HepG2 (cell line): ENCODE measurements around the gene ZBTB4. TPM values are rescaled to one million over a fixed set of nuclear protein-coding genes. Genes with fewer than 3 reads are reported as not detected.

Experiments used
- ATAC-seq: fragments of 200-7000 bp; cut with Tn5 transposase; 3 replicates; pipeline ENCODE4 v1.9.1; 2020; ENCODE audit warnings: mild to moderate bottlenecking, moderate library complexity
- BruUV-seq: library from RNA; stranded (reverse); fragments of 400-500 nt; replicated peaks from 2 replicates; lab custom pipeline; 2021; lab: Mats Ljungman, UMichigan
- CTCF ChIA-PET: fragments of 300-600 bp; formaldehyde crosslinking; extraction: SDS; loops from one replicate; lab custom pipeline; 2021; ENCODE audit warnings: low total read pairs, inconsistent platforms, low intra/inter-chr PET ratio; lab: Yijun Ruan, JAX
- POLR2A ChIA-PET: fragments of 350-600 bp; sonication (Branson Sonifier 250); formaldehyde crosslinking; loops from one replicate; lab custom pipeline; 2020; ENCODE audit warnings: antibody characterized with exemption, inconsistent platforms; lab: Yijun Ruan, JAX
- DNase-seq: peaks from one replicate; pipeline ENCODE4 v3.0.0-alpha.2; 2015; ENCODE audit warnings: low spot score
- FAIRE-seq: peaks from 3 replicates; lab custom pipeline; 2011; peaks lifted over from hg19 to GRCh38; lab: Jason Lieb, UNC
- H2AFZ ChIP-seq: one replicate; pipeline ENCODE4 v1.6.1; 2011; ENCODE audit warnings: low read length, inconsistent platforms
- H3K27ac ChIP-seq: fragments of 300-600 bp; 3 replicates; pipeline ENCODE4 v1.8.0; 2011; ENCODE audit warnings: mixed run types, mild to moderate bottlenecking, mixed read lengths, low read length, inconsistent platforms; ENCODE audit not compliant: insufficient read depth; ENCODE audit errors: extremely low read length
- H3K27me3 ChIP-seq, 2 experiments: fragments of 200-600 bp in 1 of 2; 2 replicates in 1 of 2; 3 replicates in 1 of 2; pipeline versions ENCODE4 v1.6.0 to v1.8.0; 2011; ENCODE audit warnings: low read length in 2 of 2, mild to moderate bottlenecking in 2 of 2, moderate library complexity in 2 of 2, inconsistent platforms in 1 of 2; ENCODE audit not compliant: insufficient read depth in 2 of 2, control insufficient read depth in 1 of 2
- H3K36me3 ChIP-seq, 2 experiments: fragments of 200-600 bp in 1 of 2; replicated peaks in 1 of 2; 2 replicates in 1 of 2; 3 replicates in 1 of 2; pipeline versions ENCODE4 v1.5.1 to v1.8.0; 2011; ENCODE audit warnings: low read length in 2 of 2, inconsistent platforms in 1 of 2; ENCODE audit not compliant: insufficient read depth in 2 of 2, control insufficient read depth in 1 of 2
- H3K4me1 ChIP-seq: 2 replicates; pipeline ENCODE4 v1.5.1; 2012; ENCODE audit warnings: low read length, inconsistent platforms; ENCODE audit not compliant: insufficient read depth
- H3K4me2 ChIP-seq: 2 replicates; pipeline ENCODE4 v1.6.0; 2011; ENCODE audit warnings: low read depth, low read length, inconsistent platforms
- H3K4me3 ChIP-seq, 3 experiments: fragments of 200-600 bp in 1 of 3; sonication (generic), shearing (Covaris generic) in 1 of 3; replicated peaks in 1 of 3; 2 replicates each; pipeline ENCODE4 v1.5.1; 2011 to 2016; ENCODE audit warnings: low read length in 3 of 3, inconsistent platforms in 2 of 3, low read depth in 2 of 3, mild to moderate bottlenecking in 2 of 3, control low read depth in 1 of 3, mixed read lengths in 1 of 3; ENCODE audit not compliant: insufficient read depth in 1 of 3
- H3K79me2 ChIP-seq: one replicate; pipeline ENCODE4 v1.6.1; 2011; ENCODE audit warnings: low read length, inconsistent platforms; ENCODE audit not compliant: insufficient read depth
- H3K9ac ChIP-seq: 2 replicates; pipeline ENCODE4 v1.6.0; 2011; ENCODE audit warnings: mild to moderate bottlenecking, low read depth, low read length, inconsistent platforms; ENCODE audit not compliant: insufficient read depth
- H3K9me3 ChIP-seq: 2 replicates; pipeline ENCODE4 v1.5.1; 2012; ENCODE audit warnings: mild to moderate bottlenecking, low read length
- H4K20me1 ChIP-seq: 2 replicates; pipeline ENCODE4 v1.6.0; 2011; ENCODE audit warnings: inconsistent platforms, mild to moderate bottlenecking, low read length, moderate library complexity; ENCODE audit not compliant: insufficient read depth
- DMAP1 ChIP-seq: IDR thresholded peaks from 2 replicates; pipeline ENCODE4 v1.6.1; 2016
- FOXO1 ChIP-seq: sonication (generic); formaldehyde crosslinking; IDR thresholded peaks from 2 replicates; pipeline ENCODE4 v1.4.0; 2020; ENCODE audit warnings: missing genetic modification reagents
- NFIB ChIP-seq: sonication (generic); formaldehyde crosslinking; IDR thresholded peaks from 2 replicates; pipeline ENCODE4 v1.9.0; 2021; ENCODE audit warnings: missing genetic modification reagents, mild to moderate bottlenecking, borderline replicate concordance
- NR2F2 ChIP-seq: IDR thresholded peaks from 2 replicates; pipeline ENCODE4 v1.6.1; 2012; ENCODE audit warnings: low read depth, inconsistent platforms, borderline replicate concordance
- SIN3B ChIP-seq: fragments of 150-350 bp; IDR thresholded peaks from 2 replicates; pipeline ENCODE4 v1.6.1; 2014; ENCODE audit warnings: low read length
- TRAFD1 ChIP-seq: sonication (generic); formaldehyde crosslinking; IDR thresholded peaks from 2 replicates; pipeline ENCODE4 v1.5.1; 2020; ENCODE audit warnings: missing genetic modification reagents, mild to moderate bottlenecking, borderline replicate concordance
- ZFX ChIP-seq: sonication (generic); formaldehyde crosslinking; IDR thresholded peaks from 2 replicates; pipeline ENCODE4 v1.4.0; 2020; ENCODE audit warnings: mild to moderate bottlenecking, low read depth, missing genetic modification reagents, moderate library complexity
- ZNF292 ChIP-seq: sonication (generic); formaldehyde crosslinking; IDR thresholded peaks from 2 replicates; pipeline ENCODE4 v1.8.1; 2022; ENCODE audit warnings: mild to moderate bottlenecking, low read depth, missing genetic modification reagents, borderline replicate concordance
- ZNF331 ChIP-seq: sonication (generic); formaldehyde crosslinking; IDR thresholded peaks from 2 replicates; pipeline ENCODE4 v1.4.0; 2020; ENCODE audit warnings: missing genetic modification reagents
- ZNF430 ChIP-seq: sonication (generic); formaldehyde crosslinking; IDR thresholded peaks from 2 replicates; pipeline ENCODE4 v1.9.0; 2021; ENCODE audit warnings: mild to moderate bottlenecking, missing genetic modification reagents
- ZNF558 ChIP-seq: sonication (generic); formaldehyde crosslinking; IDR thresholded peaks from 2 replicates; pipeline ENCODE4 v1.9.0; 2022; ENCODE audit warnings: mild to moderate bottlenecking, missing genetic modification reagents, borderline replicate concordance
- ZNF761 ChIP-seq: sonication (generic); formaldehyde crosslinking; conservative IDR thresholded peaks from 2 replicates; pipeline ENCODE4 v1.4.0; 2020; ENCODE audit warnings: mild to moderate bottlenecking, missing genetic modification reagents
- WGBS: methylation state at CpG from one replicate; pipeline ENCODE4 v1.1.6; 2017; ENCODE audit warnings: low lambda C conversion rate; 5-methylcytosine and 5-hydroxymethylcytosine counted together
- in situ Hi-C: cut with HindIII; loops from 2 replicates; pipeline ENCODE4 v1.10.0; 2017; ENCODE audit warnings: low pct_unique_long_range_greater_than_20kb; ENCODE audit not compliant: extremely low pct_ligation_motif_present
- intact Hi-C: fragments of 100-400 bp; cut with micrococcal nuclease; formaldehyde crosslinking; loops from one replicate; pipeline ENCODE4 v1.10.0; 2022; ENCODE audit not compliant: unreplicated experiment
- polyA plus RNA-seq, 8 experiments: library from polyadenylated mRNA; depleted of rRNA in 3 of 8; stranded (reverse) in 7 of 8; unstranded in 1 of 8; fragments of >200 nt; fragmentation: Illumina TruSeq in 4 of 8; extraction: Trizol in 4 of 8; gene quantifications; 2 replicates each; pipeline versions ENCODE4 v1.2.1 to v1.2.3, GENCODE V29; 2011 to 2016; ENCODE audit warnings: low read depth in 4 of 8, missing spikeins in 1 of 8, mixed read lengths in 1 of 8; ENCODE audit not compliant: insufficient read depth in 1 of 8
- total RNA-seq, 5 experiments: library from RNA; depleted of rRNA; stranded (reverse); fragments of >200 nt; fragmentation: Illumina TruSeq; extraction: Trizol; gene quantifications; 2 replicates each; pipeline ENCODE4 v1.2.3, GENCODE V29; 2016; ENCODE audit warnings: low read depth in 1 of 5
- TF ChIP-seq, protein P1 (sequence below): sonication (generic); formaldehyde crosslinking; IDR thresholded peaks from 2 replicates; pipeline ENCODE4 v1.4.0; 2020; ENCODE audit warnings: low read depth, missing genetic modification reagents

ZBTB4 gene
- total and polyA plus RNA-seq, 2 of the 13 experiments (the other 11 are each of a cell fraction or from before 2014, with no cell fraction given): 4.3 to 7.4 TPM

GRCh38 chr17:7435676-7436555, 43.5 kb downstream of the ZBTB4 start (continued):
- no peak for TF ChIP-seq TRAFD1 (CRISPR knock-in tag)
- no peak for TF ChIP-seq DMAP1 (CRISPR knock-in tag)
- TF ChIP-seq, protein P1, sequence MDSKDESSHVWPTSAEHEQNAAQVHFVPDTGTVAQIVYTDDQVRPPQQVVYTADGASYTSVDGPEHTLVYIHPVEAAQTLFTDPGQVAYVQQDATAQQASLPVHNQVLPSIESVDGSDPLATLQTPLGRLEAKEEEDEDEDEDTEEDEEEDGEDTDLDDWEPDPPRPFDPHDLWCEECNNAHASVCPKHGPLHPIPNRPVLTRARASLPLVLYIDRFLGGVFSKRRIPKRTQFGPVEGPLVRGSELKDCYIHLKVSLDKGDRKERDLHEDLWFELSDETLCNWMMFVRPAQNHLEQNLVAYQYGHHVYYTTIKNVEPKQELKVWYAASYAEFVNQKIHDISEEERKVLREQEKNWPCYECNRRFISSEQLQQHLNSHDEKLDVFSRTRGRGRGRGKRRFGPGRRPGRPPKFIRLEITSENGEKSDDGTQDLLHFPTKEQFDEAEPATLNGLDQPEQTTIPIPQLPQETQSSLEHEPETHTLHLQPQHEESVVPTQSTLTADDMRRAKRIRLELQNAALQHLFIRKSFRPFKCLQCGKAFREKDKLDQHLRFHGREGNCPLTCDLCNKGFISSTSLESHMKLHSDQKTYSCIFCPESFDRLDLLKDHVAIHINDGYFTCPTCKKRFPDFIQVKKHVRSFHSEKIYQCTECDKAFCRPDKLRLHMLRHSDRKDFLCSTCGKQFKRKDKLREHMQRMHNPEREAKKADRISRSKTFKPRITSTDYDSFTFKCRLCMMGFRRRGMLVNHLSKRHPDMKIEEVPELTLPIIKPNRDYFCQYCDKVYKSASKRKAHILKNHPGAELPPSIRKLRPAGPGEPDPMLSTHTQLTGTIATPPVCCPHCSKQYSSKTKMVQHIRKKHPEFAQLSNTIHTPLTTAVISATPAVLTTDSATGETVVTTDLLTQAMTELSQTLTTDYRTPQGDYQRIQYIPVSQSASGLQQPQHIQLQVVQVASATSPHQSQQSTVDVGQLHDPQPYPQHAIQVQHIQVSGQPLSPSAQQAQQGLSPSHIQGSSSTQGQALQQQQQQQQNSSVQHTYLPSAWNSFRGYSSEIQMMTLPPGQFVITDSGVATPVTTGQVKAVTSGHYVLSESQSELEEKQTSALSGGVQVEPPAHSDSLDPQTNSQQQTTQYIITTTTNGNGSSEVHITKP (CRISPR knock-in tag): no peak

DNA sequence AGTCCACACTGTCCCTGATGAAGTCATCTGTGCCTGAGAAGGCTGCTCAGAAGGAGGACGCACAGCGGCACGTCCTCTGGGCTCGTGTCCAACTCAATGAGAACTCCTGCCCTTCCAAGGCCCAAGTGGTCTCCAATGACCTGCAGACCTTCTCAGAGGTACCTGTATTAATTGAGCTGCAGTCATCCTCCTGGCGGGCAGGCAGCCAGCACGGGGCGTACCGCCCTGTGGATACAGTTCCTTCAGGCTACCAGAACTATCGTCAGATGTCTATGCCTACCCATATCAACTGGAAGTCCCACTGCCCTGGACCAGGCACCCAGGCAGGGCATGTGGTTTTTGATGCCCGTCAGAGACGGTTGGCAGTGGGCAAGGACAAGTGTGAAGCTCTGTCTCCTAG, 47.1 kb downstream of the ZBTB4 start:
- ChIA-PET CTCF (no interaction called here), POLR2A (interaction anchor here (0.8 to 1.1 kb wide), 2 partner anchors 28 kb away, joined by 3 to 4 read pairs; partner anchors contain the start of gene TMEM256)
- Histone ChIP-seq H3K27ac (no peak overlapping the region), H2AFZ (no peak overlapping the region), H3K36me3 (no peaks in the 10 kb centered on the region), H3K9me3 (no peaks in the 10 kb centered on the region), H3K79me2 (no peaks in the 10 kb centered on the region), H3K4me2 (no peak overlapping the region), H4K20me1 (no peaks in the 10 kb centered on the region), H3K9ac (no peak overlapping the region), H3K4me1 (peaks cover 19% of the 10 kb centered on the region), H3K27me3 (peaks cover 2% of the 10 kb centered on the region in 2 experiments; a peak in 3 of 5 replicates), H3K4me3 (no peak overlapping the region)
- DNase-seq (no peak), FAIRE-seq (no peak), ATAC-seq (no peak)
- WGBS: 20% methylated on average over 3 of the region's 11 CpGs
- in situ Hi-C loops (no loop called here), intact Hi-C loops (no loop called here)
- no TSS peak for BruUV-seq
- TF ChIP-seq ZFX (no peak), NR2F2 (no peak), NFIB (CRISPR knock-in tag) (no peak), ZNF331 (no peak), SIN3B (no peak), ZNF430 (no peak), ZNF761 (CRISPR knock-in tag) (no peak), ZNF558 (CRISPR knock-in tag) (no peak), ZNF292 (CRISPR knock-in tag) (no peak), FOXO1 (CRISPR knock-in tag) (no peak)
